SH-SY5Y (cell line): ENCODE measurements around the gene MGAT4C.

Source experiments
- GATA2 ChIP-seq: IDR thresholded peaks from 2 replicates; pipeline ENCODE4 v1.6.1; 2011; ENCODE audit warnings: mild to moderate bottlenecking, low read depth, low read length
- GATA3 ChIP-seq: IDR thresholded peaks from 2 replicates; pipeline ENCODE4 v1.6.1; 2011; ENCODE audit warnings: low read depth, mild to moderate bottlenecking, low read length, moderate library complexity

DNA sequence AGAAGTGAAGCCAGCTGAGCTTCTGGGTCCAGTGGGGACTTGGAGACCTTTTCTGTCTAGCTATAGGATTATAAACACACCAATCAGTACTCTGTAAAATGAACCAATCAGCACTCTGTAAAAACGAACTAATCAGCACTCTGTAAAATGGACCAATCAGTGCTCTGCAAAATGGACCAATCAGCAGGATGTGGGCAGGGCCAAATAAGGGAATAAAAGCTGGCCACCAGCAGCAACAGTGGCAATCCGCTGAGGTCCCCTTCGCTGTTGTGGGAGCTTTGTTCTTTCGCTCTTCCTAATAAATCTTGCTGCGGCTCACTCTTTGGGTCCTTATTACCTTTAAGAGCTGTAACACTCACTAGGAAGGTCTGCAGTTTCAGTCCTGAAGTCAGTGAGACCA lies 309.8 kb downstream of the MGAT4C start:
- TF ChIP-seq GATA2, result no peak
- no peak for TF ChIP-seq GATA3
